SK-N-SH treated with all-trans-retinoic acid at 6 μM for 48 hours (cell line): ENCODE measurements around the gene ALG2.

Experiments
- ARNTL ChIP-seq: fragments of 450-650 bp; formaldehyde crosslinking; IDR thresholded peaks from 2 replicates; pipeline ENCODE4 v1.5.0; 2020; ENCODE audit warnings: low read depth, mild to moderate bottlenecking, moderate library complexity, borderline replicate concordance
- GLIS3 ChIP-seq: fragments of 250-450 bp; sonication (Bioruptor Pico); IDR thresholded peaks from 2 replicates; pipeline ENCODE4 v1.5.0; 2020; ENCODE audit warnings: mild to moderate bottlenecking, moderate library complexity
- RARB ChIP-seq: fragments of 250-450 bp; sonication (Bioruptor Pico); IDR thresholded peaks from 2 replicates; pipeline ENCODE4 v1.8.0; 2021; ENCODE audit warnings: mild to moderate bottlenecking, moderate library complexity
- SNAI2 ChIP-seq: fragments of 250-450 bp; sonication (Bioruptor Pico); IDR thresholded peaks from 2 replicates; pipeline ENCODE4 v1.5.0; 2020; ENCODE audit warnings: mild to moderate bottlenecking, moderate library complexity
- TOX ChIP-seq: fragments of 250-450 bp; sonication (Bioruptor Pico); IDR thresholded peaks from 2 replicates; pipeline ENCODE4 v1.8.0; 2021; ENCODE audit warnings: mild to moderate bottlenecking, moderate library complexity, borderline replicate concordance
- ZC3H10 ChIP-seq: fragments of 250-450 bp; sonication (Bioruptor Pico); IDR thresholded peaks from 2 replicates; pipeline ENCODE4 v1.5.1; 2021; ENCODE audit warnings: mild to moderate bottlenecking, moderate library complexity
- ZFP3 ChIP-seq: fragments of 250-450 bp; sonication (Bioruptor Pico); IDR thresholded peaks from 2 replicates; pipeline ENCODE4 v1.5.0; 2020; ENCODE audit warnings: mild to moderate bottlenecking, moderate library complexity
- ZFP30 ChIP-seq: fragments of 450-650 bp; formaldehyde crosslinking; IDR thresholded peaks from 2 replicates; pipeline ENCODE4 v1.5.0; 2022; ENCODE audit warnings: mild to moderate bottlenecking, moderate library complexity
- ZNF565 ChIP-seq: fragments of 450-650 bp; formaldehyde crosslinking; conservative IDR thresholded peaks from 2 replicates; pipeline ENCODE4 v1.5.0; 2020; ENCODE audit warnings: low read depth, mild to moderate bottlenecking, moderate library complexity
- TF ChIP-seq, protein P1 (sequence below): fragments of 250-450 bp; sonication (Bioruptor Pico); IDR thresholded peaks from 2 replicates; pipeline ENCODE4 v1.8.0; 2020; ENCODE audit warnings: mild to moderate bottlenecking, moderate library complexity, borderline replicate concordance
- TF ChIP-seq, protein P2 (sequence below): fragments of 250-450 bp; sonication (Bioruptor Pico); IDR thresholded peaks from 2 replicates; pipeline ENCODE4 v1.5.1; 2021; ENCODE audit warnings: mild to moderate bottlenecking, moderate library complexity
- TF ChIP-seq, protein P3 (sequence below): fragments of 250-450 bp; sonication (Bioruptor Pico); IDR thresholded peaks from 2 replicates; pipeline ENCODE4 v1.5.1; 2020; ENCODE audit warnings: low read depth, mild to moderate bottlenecking, moderate library complexity
- TF ChIP-seq, protein P4 (sequence below): fragments of 250-450 bp; sonication (Bioruptor Pico); IDR thresholded peaks from 2 replicates; pipeline ENCODE4 v1.8.0; 2021; ENCODE audit warnings: low read depth, mild to moderate bottlenecking, moderate library complexity, borderline replicate concordance

DNA sequence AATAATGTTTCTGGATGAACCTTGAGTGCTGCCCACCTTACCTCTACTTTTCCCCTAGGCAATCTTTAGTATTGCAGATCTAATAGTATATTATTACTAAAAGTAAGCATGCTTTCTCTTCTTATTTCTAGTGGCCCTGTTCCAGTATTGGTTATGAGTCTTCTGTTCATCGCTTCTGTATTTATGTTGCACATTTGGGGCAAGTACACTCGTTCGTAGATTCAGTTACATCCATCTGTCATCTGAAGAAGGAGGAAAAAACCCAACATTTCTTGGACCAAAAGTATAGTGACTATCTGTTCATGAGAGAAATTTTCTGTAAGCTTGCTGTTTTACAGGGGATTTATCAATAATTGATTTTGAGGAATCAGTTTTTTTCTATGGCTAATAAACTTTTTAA, 8.5 kb upstream of the ALG2 start:
- TF ChIP-seq, protein P1, sequence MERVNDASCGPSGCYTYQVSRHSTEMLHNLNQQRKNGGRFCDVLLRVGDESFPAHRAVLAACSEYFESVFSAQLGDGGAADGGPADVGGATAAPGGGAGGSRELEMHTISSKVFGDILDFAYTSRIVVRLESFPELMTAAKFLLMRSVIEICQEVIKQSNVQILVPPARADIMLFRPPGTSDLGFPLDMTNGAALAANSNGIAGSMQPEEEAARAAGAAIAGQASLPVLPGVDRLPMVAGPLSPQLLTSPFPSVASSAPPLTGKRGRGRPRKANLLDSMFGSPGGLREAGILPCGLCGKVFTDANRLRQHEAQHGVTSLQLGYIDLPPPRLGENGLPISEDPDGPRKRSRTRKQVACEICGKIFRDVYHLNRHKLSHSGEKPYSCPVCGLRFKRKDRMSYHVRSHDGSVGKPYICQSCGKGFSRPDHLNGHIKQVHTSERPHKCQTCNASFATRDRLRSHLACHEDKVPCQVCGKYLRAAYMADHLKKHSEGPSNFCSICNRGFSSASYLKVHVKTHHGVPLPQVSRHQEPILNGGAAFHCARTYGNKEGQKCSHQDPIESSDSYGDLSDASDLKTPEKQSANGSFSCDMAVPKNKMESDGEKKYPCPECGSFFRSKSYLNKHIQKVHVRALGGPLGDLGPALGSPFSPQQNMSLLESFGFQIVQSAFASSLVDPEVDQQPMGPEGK (CRISPR knock-in tag), result no peak
- TF ChIP-seq ZFP3, result no peak
- TF ChIP-seq SNAI2 (CRISPR knock-in tag), result no peak
- TF ChIP-seq, protein P2, sequence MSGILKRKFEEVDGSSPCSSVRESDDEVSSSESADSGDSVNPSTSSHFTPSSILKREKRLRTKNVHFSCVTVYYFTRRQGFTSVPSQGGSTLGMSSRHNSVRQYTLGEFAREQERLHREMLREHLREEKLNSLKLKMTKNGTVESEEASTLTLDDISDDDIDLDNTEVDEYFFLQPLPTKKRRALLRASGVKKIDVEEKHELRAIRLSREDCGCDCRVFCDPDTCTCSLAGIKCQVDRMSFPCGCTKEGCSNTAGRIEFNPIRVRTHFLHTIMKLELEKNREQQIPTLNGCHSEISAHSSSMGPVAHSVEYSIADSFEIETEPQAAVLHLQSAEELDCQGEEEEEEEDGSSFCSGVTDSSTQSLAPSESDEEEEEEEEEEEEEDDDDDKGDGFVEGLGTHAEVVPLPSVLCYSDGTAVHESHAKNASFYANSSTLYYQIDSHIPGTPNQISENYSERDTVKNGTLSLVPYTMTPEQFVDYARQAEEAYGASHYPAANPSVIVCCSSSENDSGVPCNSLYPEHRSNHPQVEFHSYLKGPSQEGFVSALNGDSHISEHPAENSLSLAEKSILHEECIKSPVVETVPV (CRISPR knock-in tag), result no peak
- TF ChIP-seq, protein P3, sequence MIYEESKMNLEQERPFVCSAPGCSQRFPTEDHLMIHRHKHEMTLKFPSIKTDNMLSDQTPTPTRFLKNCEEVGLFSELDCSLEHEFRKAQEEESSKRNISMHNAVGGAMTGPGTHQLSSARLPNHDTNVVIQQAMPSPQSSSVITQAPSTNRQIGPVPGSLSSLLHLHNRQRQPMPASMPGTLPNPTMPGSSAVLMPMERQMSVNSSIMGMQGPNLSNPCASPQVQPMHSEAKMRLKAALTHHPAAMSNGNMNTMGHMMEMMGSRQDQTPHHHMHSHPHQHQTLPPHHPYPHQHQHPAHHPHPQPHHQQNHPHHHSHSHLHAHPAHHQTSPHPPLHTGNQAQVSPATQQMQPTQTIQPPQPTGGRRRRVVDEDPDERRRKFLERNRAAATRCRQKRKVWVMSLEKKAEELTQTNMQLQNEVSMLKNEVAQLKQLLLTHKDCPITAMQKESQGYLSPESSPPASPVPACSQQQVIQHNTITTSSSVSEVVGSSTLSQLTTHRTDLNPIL (CRISPR knock-in tag), result no peak
- no peak for TF ChIP-seq ZFP30
- TF ChIP-seq, protein P4, sequence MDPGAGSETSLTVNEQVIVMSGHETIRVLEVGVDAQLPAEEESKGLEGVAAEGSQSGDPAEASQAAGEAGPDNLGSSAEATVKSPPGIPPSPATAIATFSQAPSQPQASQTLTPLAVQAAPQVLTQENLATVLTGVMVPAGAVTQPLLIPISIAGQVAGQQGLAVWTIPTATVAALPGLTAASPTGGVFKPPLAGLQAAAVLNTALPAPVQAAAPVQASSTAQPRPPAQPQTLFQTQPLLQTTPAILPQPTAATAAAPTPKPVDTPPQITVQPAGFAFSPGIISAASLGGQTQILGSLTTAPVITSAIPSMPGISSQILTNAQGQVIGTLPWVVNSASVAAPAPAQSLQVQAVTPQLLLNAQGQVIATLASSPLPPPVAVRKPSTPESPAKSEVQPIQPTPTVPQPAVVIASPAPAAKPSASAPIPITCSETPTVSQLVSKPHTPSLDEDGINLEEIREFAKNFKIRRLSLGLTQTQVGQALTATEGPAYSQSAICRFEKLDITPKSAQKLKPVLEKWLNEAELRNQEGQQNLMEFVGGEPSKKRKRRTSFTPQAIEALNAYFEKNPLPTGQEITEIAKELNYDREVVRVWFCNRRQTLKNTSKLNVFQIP (CRISPR knock-in tag), result no peak
- TF ChIP-seq ARNTL, result no peak
- no peak for TF ChIP-seq RARB (CRISPR knock-in tag)
- no peak for TF ChIP-seq GLIS3
- TF ChIP-seq ZNF565 (CRISPR knock-in tag), result no peak
- TF ChIP-seq TOX (CRISPR knock-in tag), result no peak
- no peak for TF ChIP-seq ZC3H10 (CRISPR knock-in tag)
